SIG-M5 (cell line): ENCODE data around the gene ZBTB7A.
"Not testable (repeated sequence)": the region's sequence is repeated elsewhere in the genome, so short reads cannot be mapped to it uniquely, and the experiment has no call there.

Source experiments
- DNase-seq: peaks from one replicate; lab custom pipeline; 2025; lab: John Stamatoyannopoulos, UW

Gene ZBTB7A

DNA sequence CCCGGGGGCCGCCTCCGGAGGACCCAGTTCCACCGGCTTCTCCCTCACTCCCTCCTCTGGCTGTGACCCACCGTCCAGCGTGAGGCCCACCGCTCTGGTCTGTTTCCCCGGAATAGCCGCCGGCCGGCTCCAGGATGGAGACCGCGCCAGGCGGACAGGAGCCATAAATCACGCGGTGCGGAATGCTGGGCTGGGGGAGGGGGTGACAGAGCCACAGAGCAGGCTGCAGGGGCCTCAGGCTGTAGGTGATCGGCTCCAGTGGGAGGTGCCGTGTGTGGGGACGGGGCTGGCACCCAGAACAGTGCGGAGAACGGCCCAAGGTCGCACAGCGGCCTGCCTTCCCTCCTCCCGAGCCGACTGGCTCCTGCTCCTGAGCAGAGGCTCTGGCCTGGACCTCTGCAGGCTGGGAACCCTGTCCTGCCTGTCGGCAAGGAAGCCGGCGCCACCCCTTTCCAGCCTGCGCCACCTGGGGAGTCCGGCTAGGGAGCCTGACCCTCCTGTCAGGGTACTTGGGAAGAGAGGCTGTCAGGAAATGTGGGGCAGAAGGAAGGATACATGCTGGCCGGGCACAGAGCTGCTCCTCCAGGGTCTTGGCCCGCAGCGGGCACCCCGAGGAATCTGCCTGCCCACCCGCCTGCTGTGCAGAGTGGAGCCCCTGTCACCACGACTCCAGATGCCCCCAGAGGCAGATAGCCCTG, 50.8 kb downstream of the ZBTB7A start:
- DNase-seq, result no peak

DNA sequence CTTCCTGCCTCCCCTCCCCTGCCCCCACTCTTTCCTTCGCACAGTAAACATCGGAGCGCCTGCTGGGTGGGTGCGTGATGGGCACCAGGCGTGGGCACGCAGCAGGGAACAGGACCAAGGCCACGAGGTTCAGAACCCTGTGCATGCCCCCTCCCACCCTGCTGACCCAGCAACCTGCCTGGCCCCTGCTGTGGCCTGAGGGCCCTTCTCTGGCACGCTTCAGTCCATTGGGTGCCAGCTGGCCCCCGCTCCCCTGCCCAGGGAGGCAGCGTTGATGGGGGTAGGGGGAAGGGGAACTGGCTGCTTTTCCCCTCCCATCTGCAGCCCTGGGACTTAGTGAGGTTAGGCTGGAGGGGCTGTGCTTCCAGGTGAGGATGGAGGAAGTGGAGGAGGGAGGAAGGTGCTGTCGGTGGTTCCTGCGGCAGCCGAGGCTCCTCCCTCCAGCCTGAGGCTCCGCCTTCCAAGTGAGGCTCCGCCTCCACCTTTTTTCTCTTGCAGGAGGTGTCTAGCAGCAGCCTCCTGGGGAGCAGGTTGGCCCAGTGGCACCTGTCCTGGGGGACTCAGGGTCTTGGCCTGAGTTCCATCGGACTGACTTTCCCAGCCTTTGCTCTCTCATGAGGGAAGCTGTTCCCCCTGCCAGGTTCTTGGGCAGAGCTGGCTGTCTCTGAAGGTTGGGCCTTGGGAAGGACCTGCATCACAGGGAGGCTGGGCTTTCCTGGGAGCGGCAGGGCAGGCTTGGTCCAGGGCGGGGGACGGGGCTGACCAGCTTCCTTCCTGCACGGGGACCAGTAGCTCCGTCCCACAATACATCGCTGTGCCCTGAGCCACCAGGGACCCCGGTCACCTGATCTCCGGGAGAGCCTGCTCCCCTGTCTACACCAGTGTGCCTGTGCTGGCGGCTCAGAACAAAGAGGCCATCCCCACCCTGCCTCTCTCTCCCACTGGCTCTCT, 51.9 kb downstream of the ZBTB7A start:
- no peak for DNase-seq

DNA sequence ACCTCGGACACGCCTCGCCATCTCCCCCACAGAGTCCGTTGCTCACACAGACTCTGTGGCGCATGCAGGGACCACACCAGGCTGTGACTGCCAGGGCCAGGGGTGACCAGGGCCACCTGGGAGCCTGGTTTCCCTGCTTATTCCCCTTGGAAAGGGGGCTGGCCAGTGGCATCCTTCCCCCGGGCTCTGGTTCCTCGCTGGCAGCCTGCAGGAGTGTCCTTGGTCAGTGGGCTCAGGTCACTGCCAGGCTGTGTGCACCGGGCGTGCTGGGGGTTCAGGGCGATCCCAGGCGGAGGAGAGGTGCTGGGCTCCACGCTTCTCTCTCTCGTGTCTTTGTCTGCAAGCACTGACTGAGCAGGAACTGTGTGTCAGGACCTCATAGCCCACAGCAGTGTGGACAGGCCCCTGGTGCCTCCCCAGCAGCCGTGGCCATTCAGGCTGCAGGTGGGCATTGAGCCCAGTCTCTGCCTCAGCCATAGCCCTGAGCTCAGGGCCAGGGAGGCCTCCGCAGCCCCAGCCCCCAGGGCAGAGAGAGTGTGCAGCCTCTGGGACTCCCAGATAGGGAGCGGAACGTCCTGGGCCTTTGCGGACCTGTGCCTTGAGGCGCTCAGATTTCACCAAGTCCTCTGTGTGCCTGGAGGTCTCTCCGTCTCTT, 52.7 kb downstream of the ZBTB7A start:
- no peak for DNase-seq

DNA sequence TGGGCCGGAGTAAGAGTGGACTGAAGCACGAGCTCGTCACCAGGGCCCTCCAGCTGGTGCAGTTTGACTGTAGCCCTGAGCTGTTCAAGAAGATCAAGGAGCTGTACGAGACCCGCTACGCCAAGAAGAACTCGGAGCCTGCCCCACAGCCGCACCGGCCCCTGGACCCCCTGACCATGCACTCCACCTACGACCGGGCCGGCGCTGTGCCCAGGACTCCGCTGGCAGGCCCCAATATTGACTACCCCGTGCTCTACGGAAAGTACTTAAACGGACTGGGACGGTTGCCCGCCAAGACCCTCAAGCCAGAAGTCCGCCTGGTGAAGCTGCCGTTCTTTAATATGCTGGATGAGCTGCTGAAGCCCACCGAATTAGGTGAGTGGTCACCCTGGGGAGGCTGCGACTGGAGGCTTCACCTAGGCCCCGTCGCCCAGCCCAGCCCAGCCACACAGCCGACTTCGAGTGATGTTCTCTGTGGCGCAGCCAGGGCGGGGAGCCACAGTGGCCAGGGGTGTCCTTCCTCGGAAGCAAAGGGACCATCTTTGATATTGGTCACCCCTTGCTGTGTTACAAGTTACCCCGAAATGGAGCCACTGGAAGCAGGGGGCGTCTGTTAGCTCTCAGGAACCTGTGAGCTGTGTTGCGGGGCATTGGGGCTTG, 53.6 kb downstream of the ZBTB7A start:
- DNase-seq, result no peak

DNA sequence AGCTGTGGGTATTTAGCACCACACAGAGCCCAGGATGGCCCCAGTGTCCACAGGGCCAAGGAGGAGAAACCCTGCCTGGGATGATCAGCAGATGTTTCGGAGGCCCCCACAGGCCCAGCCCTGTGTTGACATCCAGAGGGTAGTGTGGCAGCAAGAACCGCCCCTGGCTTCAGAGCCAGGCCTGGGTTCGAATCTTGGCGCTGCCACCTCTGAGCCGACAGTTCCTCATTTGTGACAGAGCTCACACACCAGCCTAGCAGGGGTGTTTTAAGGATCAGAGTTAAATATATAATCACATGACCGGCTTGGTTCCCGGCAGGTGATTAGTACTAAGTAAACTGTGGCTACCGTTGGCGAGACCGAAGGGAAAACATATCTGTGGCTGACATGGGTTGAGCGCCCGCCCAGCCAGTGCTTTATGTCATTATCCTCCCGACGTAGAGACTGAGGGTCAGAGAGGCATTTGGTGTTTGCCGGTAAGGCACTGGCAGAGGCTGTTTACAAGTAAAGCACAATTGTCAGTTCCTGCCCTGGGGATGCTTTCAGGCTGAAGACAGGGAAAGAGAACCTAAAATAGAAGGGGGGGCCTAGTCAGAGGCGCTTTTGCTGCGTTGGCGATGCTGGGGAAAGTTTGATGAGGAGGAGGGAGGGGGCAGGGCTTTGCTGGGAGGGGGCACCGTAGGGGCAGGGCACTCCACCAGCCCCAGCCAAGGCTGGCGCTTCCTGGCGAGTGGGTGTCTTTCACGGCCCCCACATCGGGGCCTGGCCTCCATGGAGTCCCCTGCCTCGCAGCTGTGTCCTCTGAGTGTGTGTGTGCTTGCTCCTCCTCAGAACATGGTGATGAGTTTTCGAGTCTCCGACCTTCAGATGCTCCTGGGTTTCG, 54.4 kb downstream of the ZBTB7A start:
- no peak for DNase-seq

DNA sequence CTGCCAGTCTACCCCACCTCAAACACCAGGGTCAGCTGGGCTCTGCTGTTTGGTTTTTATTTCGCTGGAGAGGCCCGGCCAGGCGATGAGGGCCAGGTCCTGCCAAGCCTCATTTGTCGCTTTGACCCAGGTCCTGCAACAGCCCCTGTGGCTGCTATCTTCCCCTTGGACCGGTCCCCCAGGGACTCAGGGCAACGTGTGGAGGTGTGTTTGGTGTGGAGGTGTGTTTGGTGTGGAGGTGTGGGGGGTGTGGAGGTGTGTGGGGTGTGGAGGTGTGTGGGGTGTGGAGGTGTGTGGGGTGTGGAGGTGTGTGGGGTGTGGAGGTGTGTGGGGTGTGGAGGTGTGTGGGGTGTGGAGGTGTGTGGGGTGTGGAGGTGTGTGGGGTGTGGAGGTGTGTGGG, 55.3 kb downstream of the ZBTB7A start:
- DNase-seq, result not testable (repeated sequence)

DNA sequence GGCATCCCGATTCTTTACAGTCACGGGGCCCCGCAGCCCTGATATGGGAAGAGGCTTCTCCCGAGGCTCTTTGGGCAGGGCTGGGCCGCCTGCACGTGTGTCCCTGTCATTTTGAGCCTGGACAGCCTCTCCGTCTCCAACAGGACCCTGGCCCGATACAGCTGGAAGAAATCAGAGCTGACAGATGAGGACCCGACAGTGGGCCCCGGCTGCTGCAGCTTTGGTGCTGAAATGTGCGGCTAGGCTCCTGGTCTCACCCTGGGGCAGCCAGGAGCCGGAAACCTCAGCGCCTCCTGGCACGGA, 55.9 kb downstream of the ZBTB7A start:
- DNase-seq, result no peak

DNA sequence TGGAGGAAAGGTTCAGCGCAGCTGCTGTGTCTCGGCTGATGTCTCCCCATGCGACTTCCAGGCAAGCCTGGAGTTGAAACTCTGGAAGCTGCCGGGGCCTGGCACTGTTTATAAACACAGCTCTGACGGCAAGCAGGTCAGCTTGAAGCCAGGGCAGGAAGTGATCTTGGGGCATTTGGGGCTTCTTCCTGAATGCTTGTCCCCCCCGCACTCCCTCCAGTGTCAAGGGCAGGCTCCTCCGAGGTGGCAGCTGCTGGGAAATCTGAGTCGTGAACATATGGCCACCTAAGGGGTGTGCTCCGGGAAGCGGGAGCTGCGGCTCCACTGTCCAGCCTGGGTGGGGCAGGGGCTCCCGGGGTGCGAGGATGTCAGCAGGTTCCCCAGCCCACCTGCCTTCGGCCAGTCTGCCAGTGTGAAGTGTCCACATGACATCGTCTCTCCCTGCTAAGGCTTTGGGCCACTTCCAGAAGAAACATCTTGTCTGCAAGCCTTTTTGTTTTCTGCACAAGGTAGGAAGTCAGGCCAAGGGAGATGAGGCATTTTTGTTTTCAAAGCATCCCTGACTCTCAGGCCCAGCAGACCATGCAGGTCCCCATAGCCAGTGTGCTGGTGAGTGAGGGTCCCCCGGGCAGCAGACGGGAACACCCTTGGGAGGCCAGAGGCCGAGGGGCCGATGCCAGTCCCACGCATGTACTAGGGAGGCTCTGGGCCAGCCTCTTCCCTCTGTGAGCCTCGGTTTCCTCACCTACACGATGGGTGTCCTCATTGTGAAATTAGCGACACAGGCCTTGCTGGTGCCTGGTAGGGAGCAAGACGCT, 56.5 kb downstream of the ZBTB7A start:
- DNase-seq, result no peak

DNA sequence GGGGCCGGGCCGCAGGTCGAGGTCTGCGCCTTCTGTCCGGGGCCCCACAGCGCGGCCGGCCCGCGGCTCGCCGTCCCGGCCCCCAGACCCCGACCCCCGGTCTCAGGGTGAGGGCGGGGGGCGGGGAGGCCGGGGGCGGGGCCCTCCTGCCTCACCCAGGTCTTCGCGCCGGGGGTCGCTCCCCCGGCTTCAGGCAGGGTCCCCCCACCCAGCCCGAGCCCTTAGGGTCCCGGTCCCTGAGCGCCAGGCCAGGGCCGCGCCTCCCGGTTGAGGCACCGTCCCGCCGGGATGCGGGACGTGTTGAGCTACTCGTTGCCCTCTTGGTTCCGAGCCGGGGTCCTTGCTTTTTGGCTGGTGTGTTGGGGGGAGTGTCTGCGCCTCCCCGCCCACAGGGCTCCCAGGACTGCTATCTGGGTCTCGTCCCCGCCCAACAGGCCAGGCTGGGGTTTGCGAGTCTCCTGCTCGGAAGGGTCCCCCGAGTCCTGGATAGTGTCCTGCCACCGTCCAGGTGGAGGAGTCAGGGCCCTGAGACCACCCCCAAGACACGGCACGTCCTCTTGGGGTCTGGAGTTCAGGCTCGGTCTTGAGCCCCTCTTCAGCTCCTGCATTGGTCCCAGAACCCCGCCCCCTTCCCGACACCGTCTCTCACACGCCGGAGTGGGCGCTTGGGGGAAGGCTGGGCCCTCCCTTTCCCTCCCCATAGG, 58.7 kb downstream of the ZBTB7A start:
- no peak for DNase-seq

DNA sequence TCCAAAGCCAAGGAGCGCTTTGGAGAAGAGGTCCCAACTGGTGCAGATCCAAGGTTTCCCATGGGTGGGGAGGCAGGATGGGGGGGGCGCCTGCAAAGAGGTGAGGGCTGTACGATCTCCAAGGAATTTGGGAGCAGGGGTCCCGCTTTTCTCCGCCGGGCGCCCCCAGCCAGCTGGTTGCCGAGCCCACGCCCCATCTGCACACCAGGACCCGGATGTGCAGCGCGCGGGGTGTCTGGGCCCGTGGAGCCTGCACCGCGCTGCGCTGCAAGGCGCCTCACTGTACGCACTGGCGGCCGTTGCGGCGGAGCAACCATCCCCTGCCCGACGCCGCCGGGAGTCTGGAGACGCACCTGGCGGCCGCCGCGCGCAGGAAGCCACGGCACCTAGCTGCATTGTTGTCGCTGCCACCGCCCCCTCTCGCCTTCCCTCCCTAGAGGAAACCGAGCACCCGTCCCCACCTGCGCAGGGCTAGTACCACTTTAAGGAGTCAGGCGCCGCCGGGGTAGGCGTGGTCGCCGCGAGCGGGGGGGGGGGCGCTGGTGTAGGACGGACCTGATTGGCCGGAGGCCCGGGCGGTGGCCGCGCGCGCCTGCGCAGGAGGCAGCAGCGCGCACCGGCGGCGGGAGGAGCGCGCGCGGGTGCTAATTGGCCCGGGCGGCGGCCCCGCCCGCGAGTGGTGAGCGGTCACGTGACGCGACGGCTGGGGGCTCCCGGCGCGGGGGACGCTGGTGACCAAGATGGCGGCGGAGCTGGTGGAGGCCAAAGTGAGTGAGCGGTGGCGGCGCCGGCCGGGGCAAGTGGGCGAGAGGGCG, 59.5 kb downstream of the ZBTB7A start, which contains the start of gene PIAS4:
Gene PIAS4, plus strand, starts transcription at position 716 of the 815 bp plus-strand sequence. Its CDS starts 25 bp downstream, at position 741.
- no peak for DNase-seq

DNA sequence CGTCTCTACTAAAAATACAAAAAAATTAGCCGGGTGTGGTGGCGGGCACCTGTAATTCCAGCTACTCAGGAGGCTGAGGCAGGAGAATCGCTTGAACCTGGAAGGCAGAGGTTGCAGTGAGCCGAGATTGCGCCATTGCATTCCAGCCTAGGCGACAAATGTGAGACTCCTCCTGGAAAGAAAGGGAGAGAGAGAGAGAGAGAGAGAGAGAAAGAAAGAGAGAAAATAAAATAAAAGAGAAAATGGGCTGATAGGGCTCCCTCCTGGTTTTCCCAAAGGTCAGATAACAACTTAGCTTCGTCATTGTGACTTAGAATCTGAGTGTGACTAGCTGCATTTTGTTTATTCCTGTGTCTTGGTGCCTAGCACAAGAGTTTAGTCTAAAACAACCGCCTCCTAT, 61.3 kb downstream of the ZBTB7A start:
- DNase-seq, result not testable (repeated sequence)

DNA sequence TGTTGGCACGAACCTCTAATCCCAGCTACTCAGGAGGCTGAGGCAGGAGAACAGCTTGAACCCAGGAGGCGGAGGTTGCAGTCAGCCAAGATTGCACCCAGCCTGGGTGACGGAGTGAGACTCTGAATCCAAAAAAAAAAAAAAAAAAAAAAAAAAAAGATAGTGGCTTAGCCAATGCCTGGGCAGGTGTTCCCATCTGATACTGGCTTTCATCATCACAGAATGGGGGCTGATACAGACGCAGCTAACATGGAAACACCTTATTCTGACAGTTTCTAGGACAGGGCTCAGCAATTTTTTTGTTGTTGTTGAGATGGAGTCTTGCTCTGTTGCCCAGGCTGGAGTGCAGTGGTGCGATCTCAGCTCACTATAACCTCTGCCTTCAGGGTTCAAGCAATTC, 65.9 kb downstream of the ZBTB7A start:
- not testable (repeated sequence) for DNase-seq

DNA sequence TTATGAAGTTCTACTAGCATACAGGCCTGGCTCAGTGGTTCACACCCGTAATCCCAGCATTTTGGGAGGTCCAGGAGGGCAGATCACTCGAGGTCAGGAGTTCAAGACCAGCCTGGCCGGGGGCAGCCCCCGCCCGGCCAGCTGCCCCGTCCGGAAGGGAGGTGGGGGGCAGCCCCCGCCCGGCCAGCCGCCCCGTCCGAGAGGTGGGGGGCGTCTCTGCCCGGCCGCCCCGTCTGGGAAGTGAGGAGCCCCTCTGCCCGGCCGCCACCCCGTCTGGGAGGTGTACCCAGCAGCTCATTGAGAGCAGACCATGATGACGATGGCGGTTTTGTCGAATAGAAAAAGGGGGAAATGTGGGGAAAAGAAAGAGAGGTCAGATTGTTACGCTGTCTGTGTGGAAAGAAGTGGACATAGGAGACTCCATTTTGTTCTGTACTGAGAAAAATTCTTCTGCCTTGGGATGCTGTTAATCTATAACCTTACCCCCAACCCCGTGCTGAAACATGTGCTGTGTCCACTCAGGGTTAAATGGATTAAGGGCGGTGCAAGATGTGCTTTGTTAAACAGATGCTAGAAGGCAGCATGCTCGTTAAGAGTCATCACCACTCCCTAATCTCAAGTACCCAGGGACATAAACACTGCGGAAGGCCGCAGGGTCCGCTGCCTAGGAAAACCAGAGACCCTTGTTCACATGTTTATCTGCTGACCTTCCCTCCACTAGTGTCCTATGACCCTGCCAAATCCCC, 67.9 kb downstream of the ZBTB7A start:
- not testable (repeated sequence) for DNase-seq

DNA sequence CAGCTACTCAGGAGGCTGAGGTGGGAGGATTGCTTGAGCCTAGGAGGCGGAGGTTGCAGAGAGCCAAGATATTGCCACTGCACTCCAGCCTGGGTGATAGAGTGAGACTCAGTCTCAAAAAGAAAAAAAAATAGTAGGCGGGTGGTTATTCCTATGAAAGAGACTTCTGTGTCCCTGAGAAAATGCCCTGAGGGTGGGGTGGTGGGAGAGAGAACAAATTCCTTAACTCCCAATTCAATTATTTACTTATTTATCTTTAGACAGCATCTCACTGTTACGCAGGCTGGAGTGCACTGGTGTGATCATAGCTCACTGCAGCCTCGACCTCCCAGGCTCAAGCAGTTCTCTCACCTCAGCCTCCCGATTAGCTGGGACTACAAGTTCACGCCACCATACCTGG, 71.1 kb downstream of the ZBTB7A start:
- DNase-seq, result no peak
